HEK293T (cell line): ENCODE measurements around the gene LAMTOR1.

Experiments
- CTCF ChIA-PET: fragments of 350-600 bp; formaldehyde crosslinking; extraction: SDS; loops from one replicate; lab custom pipeline; 2021; ENCODE audit warnings: antibody characterized with exemption, inconsistent platforms; lab: Yijun Ruan, JAX
- POLR2A ChIA-PET: fragments of 350-600 bp; formaldehyde crosslinking; extraction: SDS; loops from one replicate; lab custom pipeline; 2020; ENCODE audit warnings: antibody characterized with exemption, inconsistent platforms; lab: Yijun Ruan, JAX
- DNase-seq: peaks from one replicate; pipeline ENCODE4 v3.0.0; 2012; ENCODE audit warnings: mixed read lengths; ENCODE audit errors: extremely low spot score
- ARNT ChIP-seq: fragments of 450-650 bp; IDR thresholded peaks from 2 replicates; pipeline ENCODE4 v1.6.1; 2017; ENCODE audit warnings: mild to moderate bottlenecking
- BHLHE40 ChIP-seq: fragments of 450-650 bp; IDR thresholded peaks from 2 replicates; pipeline ENCODE4 v1.6.1; 2016; ENCODE audit warnings: mild to moderate bottlenecking, moderate library complexity, borderline replicate concordance
- CTBP1 ChIP-seq: fragments of 450-650 bp; IDR thresholded peaks from 2 replicates; pipeline ENCODE4 v1.6.1; 2016; ENCODE audit warnings: borderline replicate concordance
- ELF4 ChIP-seq: fragments of 450-650 bp; IDR thresholded peaks from 2 replicates; pipeline ENCODE4 v1.6.1; 2017; ENCODE audit warnings: antibody characterized with exemption
- FOXA1 ChIP-seq: fragments of 450-650 bp; IDR thresholded peaks from 2 replicates; pipeline ENCODE4 v1.6.1; 2016; ENCODE audit warnings: mild to moderate bottlenecking
- FOXK2 ChIP-seq: fragments of 450-650 bp; IDR thresholded peaks from 2 replicates; pipeline ENCODE4 v1.6.1; 2016; ENCODE audit warnings: mild to moderate bottlenecking
- FOXM1 ChIP-seq: fragments of 450-650 bp; IDR thresholded peaks from 2 replicates; pipeline ENCODE4 v1.6.1; 2017; ENCODE audit warnings: mild to moderate bottlenecking, borderline replicate concordance
- HDGF ChIP-seq: fragments of 450-650 bp; IDR thresholded peaks from 2 replicates; pipeline ENCODE4 v1.6.1; 2017; ENCODE audit warnings: antibody characterized with exemption, borderline replicate concordance
- L3MBTL2 ChIP-seq: fragments of 450-650 bp; conservative IDR thresholded peaks from 2 replicates; pipeline ENCODE4 v1.6.1; 2016; ENCODE audit warnings: mild to moderate bottlenecking
- LEF1 ChIP-seq: fragments of 450-650 bp; IDR thresholded peaks from 2 replicates; pipeline ENCODE4 v1.6.1; 2017; ENCODE audit warnings: mild to moderate bottlenecking, borderline replicate concordance
- NFRKB ChIP-seq: fragments of 450-650 bp; IDR thresholded peaks from 2 replicates; pipeline ENCODE4 v1.6.1; 2016; ENCODE audit warnings: mild to moderate bottlenecking, moderate library complexity
- SP1 ChIP-seq: fragments of 450-650 bp; IDR thresholded peaks from 2 replicates; pipeline ENCODE4 v1.6.1; 2017
- SUZ12 ChIP-seq: fragments of 450-650 bp; IDR thresholded peaks from 2 replicates; pipeline ENCODE4 v1.6.1; 2016; ENCODE audit warnings: mild to moderate bottlenecking
- TARDBP ChIP-seq: fragments of 450-650 bp; IDR thresholded peaks from 2 replicates; pipeline ENCODE4 v1.6.1; 2016
- ZNF384 ChIP-seq: fragments of 450-650 bp; IDR thresholded peaks from 2 replicates; pipeline ENCODE4 v1.6.1; 2016
- TF ChIP-seq, protein P1 (sequence below): fragments of 450-650 bp; IDR thresholded peaks from 2 replicates; pipeline ENCODE4 v1.6.1; 2016

LAMTOR1 gene

DNA sequence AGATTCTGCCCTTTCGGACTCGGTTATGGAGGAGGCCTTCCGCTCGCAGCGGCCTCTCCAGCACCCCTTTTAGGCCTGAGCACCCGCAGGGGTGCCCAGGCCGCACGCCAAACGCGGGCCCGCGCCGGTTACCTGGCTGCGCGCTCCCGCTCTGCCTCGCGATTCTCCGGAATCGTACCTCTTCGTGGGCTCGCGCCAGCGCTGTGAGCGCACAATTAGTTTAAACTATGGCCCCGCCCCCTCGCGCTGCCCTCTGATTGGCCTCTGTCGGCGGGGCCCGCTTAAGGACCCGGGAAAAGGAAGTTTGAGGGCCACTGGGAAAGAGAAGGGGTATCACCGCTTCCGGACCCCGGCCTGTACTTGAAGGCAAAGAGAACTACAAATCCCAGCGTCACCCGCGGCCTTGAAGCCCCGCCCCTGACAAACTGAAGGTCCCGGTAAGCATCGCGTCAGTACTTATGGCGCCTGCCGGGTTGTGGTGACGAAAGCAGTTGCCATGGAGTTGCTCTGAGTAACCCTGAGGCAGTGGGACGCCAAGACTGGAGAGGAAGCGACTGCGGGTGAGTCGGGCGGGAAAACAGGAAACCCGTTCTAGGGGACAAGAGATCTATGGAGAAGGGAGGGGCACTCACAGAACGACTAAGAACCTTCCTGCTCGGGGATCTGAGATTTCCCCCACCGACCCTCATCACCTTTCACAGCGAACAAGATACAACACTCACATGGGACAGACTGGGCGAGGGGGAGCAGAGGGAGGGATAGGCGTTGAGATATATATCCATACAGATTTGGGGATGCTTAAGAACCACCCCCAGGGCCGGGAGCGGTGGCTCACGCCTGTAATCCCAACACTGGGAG is 22.5 kb downstream of the LAMTOR1 start, which contains the start of the genes LRRC51 and NUMA1:
TSS of gene LRRC51 (plus strand) at position 525 of the 858 bp plus-strand sequence. CDS start 8,234 bp downstream, outside the sequence.
TSS of gene NUMA1 (minus strand) at position 217 of the 858 bp plus-strand sequence. CDS start 44,599 bp downstream, outside the sequence.
- ChIA-PET POLR2A (no interaction called here), CTCF (no interaction called here)
- TF ChIP-seq TARDBP (no peak), LEF1 (no peak), L3MBTL2 (peak; percentile 74), FOXA1 (no peak), ARNT (no peak), BHLHE40 (no peak), FOXM1 (no peak), ELF4 (peak; percentile 36; the same call in 1 of the 2 replicates), SUZ12 (no peak), HDGF (no peak), FOXK2 (no peak), NFRKB (no peak), SP1 (no peak), CTBP1 (no peak)
- TF ChIP-seq, protein P1, sequence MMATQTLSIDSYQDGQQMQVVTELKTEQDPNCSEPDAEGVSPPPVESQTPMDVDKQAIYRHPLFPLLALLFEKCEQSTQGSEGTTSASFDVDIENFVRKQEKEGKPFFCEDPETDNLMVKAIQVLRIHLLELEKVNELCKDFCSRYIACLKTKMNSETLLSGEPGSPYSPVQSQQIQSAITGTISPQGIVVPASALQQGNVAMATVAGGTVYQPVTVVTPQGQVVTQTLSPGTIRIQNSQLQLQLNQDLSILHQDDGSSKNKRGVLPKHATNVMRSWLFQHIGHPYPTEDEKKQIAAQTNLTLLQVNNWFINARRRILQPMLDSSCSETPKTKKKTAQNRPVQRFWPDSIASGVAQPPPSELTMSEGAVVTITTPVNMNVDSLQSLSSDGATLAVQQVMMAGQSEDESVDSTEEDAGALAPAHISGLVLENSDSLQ, result peak; percentile 66; the same call in 1 of the 2 replicates
- peak; percentile 93 for DNase-seq

DNA sequence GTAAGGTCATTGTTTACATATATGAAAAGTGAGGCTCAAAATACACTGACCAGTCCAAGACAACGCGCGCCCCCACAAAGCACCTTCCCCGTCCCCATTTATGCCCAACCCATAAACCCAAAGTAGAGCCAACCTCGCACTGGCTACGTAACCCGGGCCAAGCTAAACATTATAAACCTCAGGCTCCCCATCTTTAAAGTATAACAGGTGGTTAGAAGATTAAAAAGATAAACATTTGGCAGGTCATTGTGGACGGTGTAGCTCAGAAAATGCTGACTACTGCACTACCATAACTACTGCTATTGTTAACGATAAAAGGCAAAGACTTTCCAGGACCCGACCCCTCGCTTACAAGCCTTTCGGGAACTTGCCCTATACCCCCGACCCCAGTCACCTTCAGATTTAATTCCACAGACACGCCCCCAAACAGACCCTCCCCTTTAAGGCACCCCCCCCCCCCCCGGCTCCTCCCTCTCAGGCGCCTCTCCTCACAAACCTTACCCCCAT is 23.2 kb downstream of the LAMTOR1 start:
- DNase-seq, result no peak
- POLR2A ChIA-PET, result interaction anchor here (0.7 kb wide), 1 partner anchor 40 kb away, joined by 3 read pairs; no protein-coding TSS in a partner anchor
- TF ChIP-seq LEF1, result no peak
- TF ChIP-seq NFRKB, result no peak
- TF ChIP-seq L3MBTL2, result no peak
- TF ChIP-seq HDGF, result no peak
- TF ChIP-seq TARDBP, result no peak
- TF ChIP-seq, protein P1, result no peak
- TF ChIP-seq BHLHE40, result no peak
- TF ChIP-seq FOXA1, result no peak
- no peak; the same call in 1 of the 2 replicates for TF ChIP-seq CTBP1
- TF ChIP-seq FOXK2, result no peak
- CTCF ChIA-PET, result no interaction called here

DNA sequence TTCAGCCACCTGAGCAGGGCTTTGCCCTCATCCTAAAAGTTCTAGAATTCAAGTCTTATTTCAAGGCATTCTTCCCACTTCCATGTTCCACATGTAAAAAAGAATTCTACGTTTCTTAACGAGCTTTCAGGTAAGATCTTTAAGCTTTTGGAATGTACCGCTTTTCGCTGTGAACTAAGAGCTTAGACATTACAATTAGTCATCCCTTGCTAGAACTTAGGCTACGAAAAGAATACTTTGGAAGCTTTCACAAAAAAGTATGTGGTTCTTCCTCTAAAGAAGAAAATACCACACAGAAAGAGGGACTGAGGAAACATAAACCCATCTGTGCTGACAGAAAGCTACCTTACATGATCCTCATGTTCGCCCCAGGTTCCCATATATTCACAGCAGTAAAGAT is 24.6 kb downstream of the LAMTOR1 start:
- no peak for DNase-seq
- ChIA-PET POLR2A (interaction anchor here (1.2 kb wide), 1 partner anchor 9 kb away, joined by 3 read pairs; no protein-coding TSS in a partner anchor), CTCF (interaction anchor here (0.7 to 1.2 kb wide), 3 partner anchors 13 to 336 kb away, joined by 3 to 4 read pairs (median 3); no protein-coding TSS in a partner anchor)
- no peak for TF ChIP-seq FOXK2
- TF ChIP-seq FOXA1, result no peak

DNA sequence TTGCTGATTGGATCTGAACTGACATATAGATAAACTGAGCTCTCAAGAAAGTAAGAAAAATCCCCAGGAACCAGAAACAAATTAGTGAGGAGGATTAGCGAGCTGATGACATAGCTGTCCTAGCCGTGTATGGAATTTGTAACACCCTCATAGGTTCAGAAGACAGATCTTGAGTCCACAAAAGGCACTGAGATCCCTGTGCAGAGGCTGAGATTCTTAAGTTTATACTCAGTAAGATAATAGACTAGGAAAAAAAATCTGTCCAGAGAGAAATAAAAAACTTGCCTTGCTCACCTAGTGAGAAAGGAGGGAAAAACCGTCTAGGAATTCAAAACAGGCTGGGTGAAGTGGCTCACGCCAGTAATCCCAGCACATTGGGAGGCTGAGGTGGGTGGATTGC is 27.3 kb downstream of the LAMTOR1 start:
- DNase-seq, result no peak
- ChIA-PET POLR2A (no interaction called here), CTCF (no interaction called here)
- TF ChIP-seq SUZ12 (no peak), BHLHE40 (no peak), LEF1 (no peak), HDGF (no peak), ELF4 (no peak)
- TF ChIP-seq, protein P1, result no peak

DNA sequence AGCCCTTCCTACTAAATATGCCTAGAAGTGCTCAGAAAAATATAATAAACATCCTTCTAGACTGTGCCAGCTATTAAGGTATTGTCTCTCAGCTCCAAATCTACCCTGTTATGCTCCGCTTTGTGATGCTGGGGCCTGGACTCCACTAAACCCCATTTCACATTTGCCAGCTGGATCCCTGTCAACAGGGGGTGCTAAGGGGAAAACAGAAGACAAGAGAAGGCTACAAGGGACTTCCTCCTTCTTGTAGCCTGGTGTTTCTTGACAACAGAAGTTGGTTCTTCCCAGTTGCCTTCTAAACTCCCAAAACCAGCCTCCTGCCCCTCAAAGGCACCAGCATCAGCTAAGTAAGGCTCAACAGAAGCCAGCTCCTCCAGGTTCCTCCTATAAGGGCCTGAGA is 28.0 kb downstream of the LAMTOR1 start:
- POLR2A ChIA-PET, result interaction anchor here (1.1 to 1.2 kb wide), 2 partner anchors 10 to 16 kb away, joined by 3 read pairs; no protein-coding TSS in a partner anchor

DNA sequence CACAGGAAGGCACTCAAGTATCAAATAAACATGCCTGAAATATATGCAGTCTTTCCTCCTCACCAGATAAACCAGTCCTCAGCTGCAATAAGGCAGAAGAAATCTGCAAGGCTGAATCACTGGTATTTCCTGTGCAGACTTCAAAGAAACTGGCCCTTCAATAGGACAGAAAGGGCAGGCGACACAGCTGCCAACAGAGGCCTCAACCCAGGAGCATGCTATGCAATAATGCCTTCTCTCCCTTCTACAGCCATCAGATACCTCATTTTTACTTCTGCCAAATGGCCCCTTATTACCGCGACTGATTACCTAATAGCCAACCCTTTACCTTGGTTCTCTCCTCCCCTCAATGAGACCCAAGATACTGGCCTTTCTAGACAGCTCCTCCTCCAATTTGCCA is 30.7 kb downstream of the LAMTOR1 start:
- ChIA-PET POLR2A (no interaction called here), CTCF (no interaction called here)
- TF ChIP-seq FOXK2 (no peak), BHLHE40 (no peak), CTBP1 (no peak), ARNT (no peak), FOXA1 (no peak), HDGF (no peak), LEF1 (no peak), SP1 (no peak), ZNF384 (no peak), L3MBTL2 (no peak), FOXM1 (no peak), TARDBP (no peak), SUZ12 (no peak), NFRKB (no peak)
- TF ChIP-seq, protein P1, result no peak
- DNase-seq, result no peak

More for the DNA sequence above, 28.0 kb downstream of the LAMTOR1 start:
- DNase-seq, result no peak
- TF ChIP-seq LEF1 (no peak), SP1 (no peak), BHLHE40 (no peak), FOXK2 (no peak), L3MBTL2 (no peak), ZNF384 (no peak), FOXA1 (no peak), CTBP1 (no peak), ARNT (no peak), NFRKB (no peak), ELF4 (no peak), TARDBP (no peak), HDGF (no peak), SUZ12 (no peak)
- CTCF ChIA-PET, result interaction anchor here (0.6 kb wide), 1 partner anchor 129 kb away, joined by 4 read pairs; no protein-coding TSS in a partner anchor
